Measurements from ENCODE around the gene MMD. TPM values are rescaled to one million over a fixed set of nuclear protein-coding genes. Genes with fewer than 3 reads are reported as not detected.

Gene MMD
- total and polyA plus RNA-seq, 2 donors (not counting 1 experiment from before 2014, with no cell fraction given), result 19.2 to 29.4 TPM

DNA sequence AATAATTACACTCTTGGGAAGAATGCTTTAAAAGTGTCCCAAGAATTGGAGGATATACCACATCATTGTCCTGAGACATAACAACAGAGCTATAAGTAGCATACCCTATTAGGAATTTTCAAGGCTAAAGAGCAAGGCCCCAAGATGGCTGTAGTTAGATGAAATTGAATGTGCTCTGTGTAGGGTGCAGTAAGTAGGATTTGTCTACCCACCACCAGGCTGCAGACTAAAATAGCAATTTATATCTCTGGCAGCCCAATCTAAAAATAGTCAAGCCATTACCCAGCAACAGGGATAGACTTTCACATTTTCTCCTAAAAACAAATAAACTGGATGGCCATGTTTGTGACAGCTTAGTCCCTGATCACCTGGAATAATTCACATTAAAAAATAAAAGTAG lies 5.6 kb downstream of the MMD start:
- TF ChIP-seq, protein P1, sequence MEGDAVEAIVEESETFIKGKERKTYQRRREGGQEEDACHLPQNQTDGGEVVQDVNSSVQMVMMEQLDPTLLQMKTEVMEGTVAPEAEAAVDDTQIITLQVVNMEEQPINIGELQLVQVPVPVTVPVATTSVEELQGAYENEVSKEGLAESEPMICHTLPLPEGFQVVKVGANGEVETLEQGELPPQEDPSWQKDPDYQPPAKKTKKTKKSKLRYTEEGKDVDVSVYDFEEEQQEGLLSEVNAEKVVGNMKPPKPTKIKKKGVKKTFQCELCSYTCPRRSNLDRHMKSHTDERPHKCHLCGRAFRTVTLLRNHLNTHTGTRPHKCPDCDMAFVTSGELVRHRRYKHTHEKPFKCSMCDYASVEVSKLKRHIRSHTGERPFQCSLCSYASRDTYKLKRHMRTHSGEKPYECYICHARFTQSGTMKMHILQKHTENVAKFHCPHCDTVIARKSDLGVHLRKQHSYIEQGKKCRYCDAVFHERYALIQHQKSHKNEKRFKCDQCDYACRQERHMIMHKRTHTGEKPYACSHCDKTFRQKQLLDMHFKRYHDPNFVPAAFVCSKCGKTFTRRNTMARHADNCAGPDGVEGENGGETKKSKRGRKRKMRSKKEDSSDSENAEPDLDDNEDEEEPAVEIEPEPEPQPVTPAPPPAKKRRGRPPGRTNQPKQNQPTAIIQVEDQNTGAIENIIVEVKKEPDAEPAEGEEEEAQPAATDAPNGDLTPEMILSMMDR (IDR thresholded peaks at IDR 0.05), result no peak
- no peak for TF ChIP-seq EZH2 (IDR thresholded peaks at IDR 0.05; ENCODE audit: borderline replicate concordance, insufficient read depth, low read depth, low read length, poor library complexity, severe bottlenecking)
- no peaks in the 10 kb centered on the region for H3K9me3 Mint-ChIP-seq (ENCODE audit: insufficient read depth)
- intact Hi-C loops (cut with micrococcal nuclease), result no loop called here
- DNase-seq (no peak), ATAC-seq (ENCODE audit: low read depth) (no peak)
- Histone ChIP-seq H3K79me2 (ENCODE audit: control insufficient read depth, insufficient read depth, low read length) (peaks cover 52% of the 10 kb centered on the region), H2AFZ (ENCODE audit: insufficient read depth, low read depth, low read length, poor library complexity, severe bottlenecking) (no peak overlapping the region), H3K36me3 (replicated peaks in 1 of 2; ENCODE audit: control extremely low read depth in 1 of 2, control insufficient read depth in 1 of 2, extremely low read depth in 1 of 2, insufficient read depth in 2 of 2, low read length in 1 of 2) (peaks cover 7 to 31% of the 10 kb centered on the region in 2 experiments), H3K27ac (ENCODE audit: low read length in 2 of 2) (no peak overlapping the region), H3K4me3 (ENCODE audit: control extremely low read depth in 1 of 5, extremely low read depth in 1 of 5, insufficient read depth in 1 of 5, low read depth in 2 of 5, low read length in 4 of 5) (no peak overlapping the region), H4K20me1 (ENCODE audit: control insufficient read depth, insufficient read depth, low read length, poor library complexity, severe bottlenecking) (no peaks in the 10 kb centered on the region), H3K9me3 (ENCODE audit: control extremely low read depth in 1 of 3, control insufficient read depth in 2 of 3, insufficient read depth in 1 of 3, low read length in 2 of 3) (no peaks in the 10 kb centered on the region), H3K4me1 (ENCODE audit: control insufficient read depth in 2 of 2, insufficient read depth in 2 of 2, low read length in 2 of 2) (peaks cover 34 to 37% of the 10 kb centered on the region in 2 donors), H3K4me2 (replicated peaks; ENCODE audit: low read depth, low read length, poor library complexity, severe bottlenecking) (no peak overlapping the region), H3K9ac (ENCODE audit: low read length) (no peak overlapping the region), H3K27me3 (replicated peaks in 1 of 4; ENCODE audit: control extremely low read depth in 1 of 4, control insufficient read depth in 3 of 4, insufficient read depth in 4 of 4, low read length in 3 of 4) (no peaks in the 10 kb centered on the region)
- no peaks in the 10 kb centered on the region for H3K27me3 Mint-ChIP-seq
- CTCF ChIA-PET, result interaction anchor here (1.6 kb wide), 1 partner anchor 68 kb away, joined by 4 read pairs; no protein-coding TSS in a partner anchor
- POLR2A ChIA-PET, result no interaction called here
- H3K4me3 Mint-ChIP-seq, result no peak overlapping the region
- H3K27ac Mint-ChIP-seq, result no peak overlapping the region
- H3K4me1 Mint-ChIP-seq, result peaks cover 45% of the 10 kb centered on the region

GRCh38 chr17:55414983-55415382 lies 6.7 kb downstream of the MMD start:
- H3K27ac Mint-ChIP-seq, result peak overlapping the region; percentile 15
- Histone ChIP-seq H4K20me1 (ENCODE audit: control insufficient read depth, insufficient read depth, low read length, poor library complexity, severe bottlenecking) (no peaks in the 10 kb centered on the region), H3K27ac (ENCODE audit: low read length in 2 of 2) (no peak overlapping the region), H3K27me3 (replicated peaks in 1 of 4; ENCODE audit: control extremely low read depth in 1 of 4, control insufficient read depth in 3 of 4, insufficient read depth in 4 of 4, low read length in 3 of 4) (no peaks in the 10 kb centered on the region), H3K4me1 (ENCODE audit: control insufficient read depth in 2 of 2, insufficient read depth in 2 of 2, low read length in 2 of 2) (peaks cover 28 to 29% of the 10 kb centered on the region in 2 donors), H2AFZ (ENCODE audit: insufficient read depth, low read depth, low read length, poor library complexity, severe bottlenecking) (no peak overlapping the region), H3K9me3 (ENCODE audit: control extremely low read depth in 1 of 3, control insufficient read depth in 2 of 3, insufficient read depth in 1 of 3, low read length in 2 of 3) (no peaks in the 10 kb centered on the region), H3K4me2 (replicated peaks; ENCODE audit: low read depth, low read length, poor library complexity, severe bottlenecking) (no peak overlapping the region), H3K79me2 (ENCODE audit: control insufficient read depth, insufficient read depth, low read length) (peaks cover 50% of the 10 kb centered on the region), H3K36me3 (replicated peaks in 1 of 2; ENCODE audit: control extremely low read depth in 1 of 2, control insufficient read depth in 1 of 2, extremely low read depth in 1 of 2, insufficient read depth in 2 of 2, low read length in 1 of 2) (peaks cover 13 to 41% of the 10 kb centered on the region in 2 experiments), H3K9ac (ENCODE audit: low read length) (no peak overlapping the region), H3K4me3 (ENCODE audit: control extremely low read depth in 1 of 5, extremely low read depth in 1 of 5, insufficient read depth in 1 of 5, low read depth in 2 of 5, low read length in 4 of 5) (no peak overlapping the region)
- H3K27me3 Mint-ChIP-seq, result no peaks in the 10 kb centered on the region
- H3K4me3 Mint-ChIP-seq, result no peak overlapping the region
- H3K4me1 Mint-ChIP-seq, result peaks cover 37% of the 10 kb centered on the region
- CTCF ChIA-PET, result interaction anchor here (0.7 to 1.1 kb wide), 3 partner anchors 24 to 67 kb away, joined by 3 to 4 read pairs (median 4); no protein-coding TSS in a partner anchor
- H3K9me3 Mint-ChIP-seq (ENCODE audit: insufficient read depth), result no peaks in the 10 kb centered on the region
- no CpG with 5 or more reads among the region's 4 CpGs for WGBS (ENCODE audit: insufficient coverage)
- TF ChIP-seq EZH2 (IDR thresholded peaks at IDR 0.05; ENCODE audit: borderline replicate concordance, insufficient read depth, low read depth, low read length, poor library complexity, severe bottlenecking), result no peak
- TF ChIP-seq, protein P1 (IDR thresholded peaks at IDR 0.05), result no peak
- DNase-seq, result no peak
- intact Hi-C loops (cut with micrococcal nuclease), result loop anchor here (5.0 kb wide), 1 partner anchor 32 kb away; no protein-coding TSS in a partner anchor
- POLR2A ChIA-PET, result interaction anchor here (0.7 kb wide), 1 partner anchor 48 kb away, joined by 3 read pairs; no protein-coding TSS in a partner anchor
- no peak for ATAC-seq (ENCODE audit: low read depth)

Measured in B cell (primary cell).